ENCODE measurements around the gene PLEKHA1. TPM values are rescaled to one million over a fixed set of nuclear protein-coding genes. Genes with fewer than 3 reads are reported as not detected.

Gene PLEKHA1
- total RNA-seq, 2 experiments from 2014 or later = 11.1 to 12.9 TPM

DNA sequence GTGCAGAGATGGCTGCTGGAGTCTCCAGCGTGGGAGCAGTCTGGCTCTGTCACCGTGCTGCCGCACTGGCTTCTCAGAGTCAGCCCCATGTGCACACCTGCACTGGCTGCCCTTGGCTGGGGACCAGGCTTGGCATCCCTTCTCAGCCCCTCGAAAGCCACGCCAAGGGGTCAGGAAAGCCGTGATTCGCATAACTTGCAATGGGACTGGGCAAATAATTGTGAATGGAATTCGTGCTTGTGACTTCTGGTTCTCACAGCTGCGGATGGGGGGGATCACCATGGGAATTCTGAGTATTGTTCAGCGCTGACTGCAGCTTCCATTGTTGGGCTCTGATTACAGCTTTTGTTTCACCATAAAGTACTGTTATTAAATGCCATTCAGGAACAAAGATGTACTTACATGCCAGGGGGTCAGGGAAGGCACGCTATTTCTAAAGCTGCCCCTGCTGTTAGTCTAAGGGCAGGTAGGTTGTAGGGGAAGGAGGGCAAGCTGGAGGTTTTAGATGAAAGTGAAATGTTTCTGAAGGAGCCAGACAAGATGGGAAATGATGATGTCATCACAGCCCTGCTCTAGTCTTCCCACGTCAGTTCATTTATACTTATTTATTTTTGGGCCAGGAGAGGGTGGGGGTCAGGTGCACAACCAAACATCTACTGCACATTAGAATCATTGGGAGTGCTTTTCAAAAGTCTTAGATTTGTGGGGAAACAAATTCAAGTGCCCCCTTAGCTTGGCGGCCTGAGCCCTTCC is 5.8 kb upstream of the PLEKHA1 start:
- intact Hi-C loops (cut with micrococcal nuclease) = no loop called here
- POLR2A ChIA-PET = no interaction called here
- DNase-seq = no peak
- CTCF ChIA-PET = no interaction called here
- no peaks in the 10 kb centered on the region for H3K9me3 Mint-ChIP-seq
- no peak overlapping the region for H3K4me3 Mint-ChIP-seq
- peaks cover 3% of the 10 kb centered on the region for H3K4me1 Mint-ChIP-seq (ENCODE audit: low read depth)
- H3K36me3 Mint-ChIP-seq = no peaks in the 10 kb centered on the region
- H3K27ac Mint-ChIP-seq = no peak overlapping the region
- H3K27me3 Mint-ChIP-seq = peaks cover 23% of the 10 kb centered on the region

- ChIA-PET CTCF (interaction anchor here (1.0 to 5.1 kb wide), 3 partner anchors 30 to 192 kb away, joined by 3 to 28 read pairs (median 15); no protein-coding TSS in a partner anchor), POLR2A (no interaction called here)
- Mint-ChIP-seq H3K27ac (no peak overlapping the region), H3K27me3 (peaks cover 18% of the 10 kb centered on the region), H3K4me3 (no peak overlapping the region), H3K4me1 (ENCODE audit: low read depth) (peaks cover 28% of the 10 kb centered on the region), H3K36me3 (no peaks in the 10 kb centered on the region), H3K9me3 (no peaks in the 10 kb centered on the region)
- DNase-seq = no peak
- intact Hi-C loops (cut with micrococcal nuclease) = loop anchor here (5.0 to 10.0 kb wide), 3 partner anchors 41 to 632 kb away; partner anchors contain the start of genes ACADSB and IKZF5
Observed at GRCh38 chr10:122373108-122373507, 1.4 kb upstream of the PLEKHA1 start.

DNA sequence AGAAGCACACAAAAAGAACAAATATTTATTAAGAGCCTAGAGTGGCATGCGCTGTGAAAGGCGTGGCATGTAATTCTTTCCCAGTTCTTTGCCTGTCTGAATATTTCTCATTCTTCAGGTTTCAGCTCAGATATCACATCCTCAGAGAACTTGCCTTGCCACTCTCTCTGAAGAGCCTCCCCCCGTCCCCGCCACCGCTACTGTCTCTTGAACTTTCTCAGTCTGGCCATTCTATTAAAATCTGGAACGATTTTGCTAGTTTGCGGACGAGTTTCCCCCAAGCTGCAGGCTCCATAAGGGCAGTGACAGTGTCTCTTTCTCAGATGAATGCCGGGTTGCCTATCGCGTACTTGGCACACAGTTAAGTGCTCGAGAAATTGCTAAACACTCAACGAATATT is 787 bp upstream of the PLEKHA1 start:
- DNase-seq = no peak
- H3K27ac Mint-ChIP-seq = peak overlapping the region; percentile 47
- ChIA-PET POLR2A (interaction anchor here (1.0 to 1.7 kb wide), 3 partner anchors 9 to 40 kb away, joined by 3 to 8 read pairs (median 4); no protein-coding TSS in a partner anchor), CTCF (interaction anchor here (0.9 to 5.1 kb wide), 6 partner anchors 13 to 191 kb away, joined by 3 to 28 read pairs (median 6); no protein-coding TSS in a partner anchor)
- peak overlapping the region; percentile 77 for H3K4me3 Mint-ChIP-seq
- H3K9me3 Mint-ChIP-seq = no peaks in the 10 kb centered on the region
- no peaks in the 10 kb centered on the region for H3K36me3 Mint-ChIP-seq
- H3K4me1 Mint-ChIP-seq (ENCODE audit: low read depth) = peaks cover 29% of the 10 kb centered on the region
- H3K27me3 Mint-ChIP-seq = peaks cover 18% of the 10 kb centered on the region
- intact Hi-C loops (cut with micrococcal nuclease) = loop anchor here (1.0 to 10.0 kb wide), 6 partner anchors 41 to 781 kb away; partner anchors contain the start of genes ACADSB, ATE1, BUB3 and IKZF5

DNA sequence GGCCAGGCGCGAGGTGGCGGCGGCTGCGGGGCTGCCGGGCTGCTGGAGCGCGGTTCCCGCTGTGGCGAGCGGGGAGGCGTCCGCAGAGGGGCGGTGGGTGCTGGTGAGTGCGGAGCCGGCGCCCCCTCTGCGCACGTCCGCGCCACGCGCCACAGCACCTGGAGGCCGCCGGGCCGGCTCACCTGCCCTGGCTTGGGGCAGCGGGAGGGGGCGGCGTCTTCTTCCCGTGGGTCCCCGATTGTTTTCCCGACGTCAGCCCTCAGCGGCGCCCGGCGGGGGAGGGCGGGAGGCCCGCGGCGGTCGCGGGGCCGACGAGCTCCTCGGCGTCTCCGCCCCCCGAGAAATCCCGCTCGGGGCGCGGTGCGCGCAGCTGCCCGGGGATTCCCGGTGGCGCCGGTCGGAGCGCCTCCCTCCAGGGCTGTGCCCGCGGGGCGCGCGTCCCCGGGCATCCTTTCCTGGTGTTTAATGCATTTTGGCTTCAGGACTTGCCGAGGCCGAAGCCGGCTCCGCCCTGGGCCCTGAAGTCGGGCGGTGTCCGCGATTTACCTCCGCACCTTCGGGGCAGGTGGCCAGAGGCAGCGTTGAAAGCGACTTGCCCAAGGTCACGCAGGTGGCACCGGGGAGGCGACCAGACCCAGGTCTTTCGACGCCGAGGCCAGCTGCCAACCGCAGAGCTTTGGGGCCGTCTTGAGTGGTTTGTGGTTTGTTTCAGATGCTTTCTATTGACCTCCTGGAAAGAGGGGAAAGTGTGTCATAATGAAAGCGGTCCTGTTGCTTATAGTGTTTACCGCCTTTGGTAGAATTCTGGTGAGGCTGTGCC is 561 bp downstream of the PLEKHA1 start:
- CTCF ChIA-PET = interaction anchor here (0.6 to 5.1 kb wide), 7 partner anchors 11 to 76 kb away, joined by 3 to 28 read pairs (median 7); no protein-coding TSS in a partner anchor

GRCh38 chr10:122375679-122376160 is 1.2 kb downstream of the PLEKHA1 start:
- H3K27ac Mint-ChIP-seq = peak overlapping the region; percentile 94
- peaks cover 7% of the 10 kb centered on the region for H3K36me3 Mint-ChIP-seq
- intact Hi-C loops (cut with micrococcal nuclease) = loop anchor here (1.0 to 10.0 kb wide), 7 partner anchors 13 to 779 kb away; partner anchors contain the start of genes ACADSB, BUB3 and IKZF5
- peak overlapping the region; percentile 89 for H3K4me3 Mint-ChIP-seq
- no peak for DNase-seq
- H3K9me3 Mint-ChIP-seq = peaks cover 2% of the 10 kb centered on the region
- peaks cover 13% of the 10 kb centered on the region for H3K27me3 Mint-ChIP-seq
- H3K4me1 Mint-ChIP-seq (ENCODE audit: low read depth) = peaks cover 44% of the 10 kb centered on the region
- POLR2A ChIA-PET = interaction anchor here (1.4 kb wide), 1 partner anchor 32 kb away, joined by 5 read pairs; no protein-coding TSS in a partner anchor
- CTCF ChIA-PET = interaction anchor here (0.6 to 5.1 kb wide), 5 partner anchors 10 to 77 kb away, joined by 3 to 28 read pairs (median 7); no protein-coding TSS in a partner anchor

More for the DNA sequence above, 561 bp downstream of the PLEKHA1 start:
- Mint-ChIP-seq H3K9me3 (peaks cover 2% of the 10 kb centered on the region), H3K36me3 (peaks cover 4% of the 10 kb centered on the region), H3K27me3 (peaks cover 15% of the 10 kb centered on the region), H3K4me3 (peak overlapping the region; percentile 89), H3K27ac (peak overlapping the region; percentile 94), H3K4me1 (ENCODE audit: low read depth) (peaks cover 40% of the 10 kb centered on the region)
- intact Hi-C loops (cut with micrococcal nuclease) = loop anchor here (1.0 to 10.0 kb wide), 9 partner anchors 13 to 780 kb away; partner anchors contain the start of genes ACADSB, ATE1, BUB3 and IKZF5
- DNase-seq = peak; percentile 82
- POLR2A ChIA-PET = interaction anchor here (0.8 to 1.7 kb wide), 7 partner anchors 10 to 116 kb away, joined by 3 to 8 read pairs (median 4); no protein-coding TSS in a partner anchor

DNA sequence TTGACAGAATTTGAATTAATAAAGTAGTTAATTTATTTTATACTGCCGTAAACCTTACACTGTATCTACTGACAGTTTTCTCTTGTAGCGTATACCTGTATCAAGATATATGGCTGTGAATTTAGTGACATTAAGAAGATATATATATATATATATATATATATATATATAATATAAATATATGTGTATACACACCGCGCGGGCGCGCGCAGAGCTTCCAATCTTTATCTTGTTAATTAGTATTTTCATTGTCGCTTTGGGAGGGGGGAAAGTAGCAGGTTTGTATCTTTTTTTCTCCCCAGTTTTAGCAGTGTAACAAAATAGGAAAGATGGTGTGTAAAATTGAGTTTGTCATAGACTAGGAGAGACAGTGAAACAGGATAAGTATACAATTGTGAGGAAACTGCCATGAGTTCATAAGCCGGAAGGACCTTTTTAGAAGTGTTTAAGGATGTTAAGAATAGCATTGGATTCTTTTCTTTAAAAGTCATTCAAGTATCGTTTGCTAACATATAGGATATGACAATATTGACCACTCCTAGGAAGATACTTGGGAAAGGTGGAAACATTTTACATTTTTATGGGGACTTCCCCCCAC is 2.0 kb downstream of the PLEKHA1 start:
- CTCF ChIA-PET = interaction anchor here (3.6 to 5.1 kb wide), 2 partner anchors 33 to 58 kb away, joined by 15 to 28 read pairs; no protein-coding TSS in a partner anchor
- no peak for DNase-seq

DNA sequence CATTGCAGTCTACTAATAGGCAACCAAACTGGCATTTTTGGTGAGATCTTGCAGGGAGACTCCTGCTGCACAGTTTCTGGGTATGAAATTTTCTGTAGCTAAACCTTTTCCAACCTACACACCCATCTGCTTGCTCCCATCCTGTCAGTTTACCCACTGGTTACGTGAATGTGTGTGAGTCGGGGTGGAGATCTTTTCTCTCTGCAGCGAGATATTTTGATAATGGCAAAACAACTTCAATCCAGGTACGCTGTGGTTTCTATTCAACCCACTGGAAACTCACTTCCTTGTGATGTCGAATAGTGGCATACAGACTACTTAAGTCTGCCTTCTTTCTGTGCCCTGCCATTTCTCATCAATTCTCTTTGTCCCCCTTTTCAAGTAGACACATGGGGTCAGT is 4.5 kb downstream of the PLEKHA1 start:
- DNase-seq = no peak
- peaks cover 58% of the 10 kb centered on the region for H3K4me1 Mint-ChIP-seq (ENCODE audit: low read depth)
- ChIA-PET CTCF (no interaction called here), POLR2A (no interaction called here)
- H3K9me3 Mint-ChIP-seq = peaks cover 2% of the 10 kb centered on the region
- no peak overlapping the region for H3K4me3 Mint-ChIP-seq
- H3K36me3 Mint-ChIP-seq = peaks cover 11% of the 10 kb centered on the region
- H3K27ac Mint-ChIP-seq = no peak overlapping the region
- intact Hi-C loops (cut with micrococcal nuclease) = loop anchor here (10.0 kb wide), 2 partner anchors 624 to 626 kb away; partner anchors contain the start of genes ACADSB and IKZF5
- H3K27me3 Mint-ChIP-seq = no peaks in the 10 kb centered on the region

More for the DNA sequence above, 2.0 kb downstream of the PLEKHA1 start:
- peaks cover 50% of the 10 kb centered on the region for H3K4me1 Mint-ChIP-seq (ENCODE audit: low read depth)
- peaks cover 9% of the 10 kb centered on the region for H3K36me3 Mint-ChIP-seq
- POLR2A ChIA-PET = no interaction called here
- H3K27ac Mint-ChIP-seq = no peak overlapping the region
- H3K27me3 Mint-ChIP-seq = peaks cover 9% of the 10 kb centered on the region
- no peak overlapping the region for H3K4me3 Mint-ChIP-seq
- H3K9me3 Mint-ChIP-seq = peaks cover 2% of the 10 kb centered on the region
- intact Hi-C loops (cut with micrococcal nuclease) = loop anchor here (10.0 kb wide), 2 partner anchors 622 to 628 kb away; partner anchors contain the start of genes ACADSB and IKZF5

DNA sequence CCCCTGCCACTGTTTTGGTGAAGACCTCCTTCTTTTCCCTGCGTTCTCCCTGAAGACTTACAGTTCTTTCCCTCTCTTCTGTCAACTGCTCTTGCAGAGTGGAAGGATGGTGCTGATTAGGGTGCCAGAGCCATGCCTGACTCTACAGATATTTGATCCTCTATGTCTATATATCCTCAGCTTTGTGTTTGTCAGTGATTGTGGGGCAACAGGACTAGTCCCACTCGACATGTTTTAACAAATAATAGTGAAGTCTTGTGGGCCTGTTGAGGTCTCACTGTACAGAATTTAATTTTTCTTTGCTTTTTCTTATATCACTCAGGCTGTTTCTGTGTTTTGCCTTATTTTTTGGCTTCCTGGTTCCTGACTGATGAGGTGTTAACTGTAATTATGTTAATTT is 5.0 kb downstream of the PLEKHA1 start:
- peaks cover 11% of the 10 kb centered on the region for H3K36me3 Mint-ChIP-seq
- no peak overlapping the region for H3K4me3 Mint-ChIP-seq
- peaks cover 56% of the 10 kb centered on the region for H3K4me1 Mint-ChIP-seq (ENCODE audit: low read depth)
- peaks cover 2% of the 10 kb centered on the region for H3K9me3 Mint-ChIP-seq
- intact Hi-C loops (cut with micrococcal nuclease) = loop anchor here (10.0 kb wide), 2 partner anchors 625 kb away; partner anchors contain the start of genes ACADSB and IKZF5
- CTCF ChIA-PET = no interaction called here
- no peaks in the 10 kb centered on the region for H3K27me3 Mint-ChIP-seq
- POLR2A ChIA-PET = no interaction called here
- DNase-seq = no peak
- H3K27ac Mint-ChIP-seq = no peak overlapping the region

DNA sequence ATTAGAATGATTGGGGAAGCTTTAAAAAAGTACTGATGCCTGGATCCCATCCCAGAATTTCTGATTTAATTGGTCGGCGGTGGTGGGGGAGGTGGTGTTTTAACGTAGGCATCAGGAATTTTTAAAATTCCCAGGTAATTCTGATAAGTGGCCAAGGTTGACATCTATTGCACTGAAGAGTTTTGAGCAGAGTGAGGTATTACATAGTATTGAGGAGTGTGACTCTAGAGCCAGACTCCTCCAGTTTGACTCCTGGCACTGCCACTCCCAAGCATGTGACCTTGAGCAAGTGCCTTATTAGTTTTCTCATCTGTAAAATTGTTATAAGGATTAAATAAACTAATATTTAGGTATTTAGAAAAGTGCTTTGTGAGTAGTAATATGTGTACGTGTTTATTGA is 6.2 kb downstream of the PLEKHA1 start:
- Mint-ChIP-seq H3K36me3 (peaks cover 11% of the 10 kb centered on the region), H3K27me3 (no peaks in the 10 kb centered on the region), H3K9me3 (peaks cover 2% of the 10 kb centered on the region), H3K4me1 (ENCODE audit: low read depth) (peaks cover 53% of the 10 kb centered on the region), H3K4me3 (no peak overlapping the region), H3K27ac (no peak overlapping the region)
- CTCF ChIA-PET = no interaction called here
- intact Hi-C loops (cut with micrococcal nuclease) = no loop called here
- no peak for DNase-seq
- POLR2A ChIA-PET = no interaction called here

DNA sequence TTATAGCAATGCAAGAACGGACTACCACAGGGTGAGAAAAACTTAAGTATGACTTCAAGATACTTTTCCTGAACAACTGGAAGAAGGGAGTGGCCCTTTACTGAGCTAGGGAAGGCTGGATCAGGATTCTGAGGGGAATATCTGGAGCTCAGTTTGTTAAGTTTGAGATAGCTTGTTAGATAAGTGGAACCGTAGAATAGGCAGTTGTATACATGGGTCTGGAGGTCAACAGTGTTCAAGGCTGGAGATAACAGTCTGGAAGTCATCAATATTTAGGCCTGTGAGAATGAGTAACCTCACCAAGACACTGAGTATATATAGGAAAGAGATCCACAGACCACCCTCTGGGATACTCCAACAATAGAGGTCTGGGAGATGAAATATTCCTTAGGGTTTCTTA is 7.2 kb downstream of the PLEKHA1 start:
- Mint-ChIP-seq H3K36me3 (peaks cover 11% of the 10 kb centered on the region), H3K27ac (no peak overlapping the region), H3K4me1 (ENCODE audit: low read depth) (peaks cover 54% of the 10 kb centered on the region), H3K27me3 (no peaks in the 10 kb centered on the region), H3K9me3 (peaks cover 2% of the 10 kb centered on the region), H3K4me3 (no peak overlapping the region)
- ChIA-PET POLR2A (no interaction called here), CTCF (interaction anchor here (1.6 kb wide), 1 partner anchor 113 kb away, joined by 4 read pairs; no protein-coding TSS in a partner anchor)
- DNase-seq = no peak
- intact Hi-C loops (cut with micrococcal nuclease) = no loop called here

DNA sequence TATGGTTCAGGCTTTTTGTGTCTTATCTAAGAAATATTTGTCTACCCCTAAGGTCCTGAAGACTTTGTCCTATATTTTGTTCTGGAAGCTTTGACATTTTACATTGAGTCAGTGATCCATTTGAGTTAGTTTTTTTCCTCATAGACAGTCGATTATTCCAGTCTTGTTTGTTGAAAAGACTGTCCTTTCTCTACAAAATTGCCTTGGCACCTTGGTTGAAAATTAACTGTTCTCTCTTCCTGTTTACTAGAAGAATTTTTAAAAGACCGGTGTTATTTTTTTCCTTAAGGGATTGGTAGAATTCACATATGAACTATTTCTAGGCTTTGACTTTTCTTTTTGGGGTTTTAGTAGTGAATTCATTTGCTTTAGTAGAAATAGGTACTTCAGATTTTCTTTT is 12.0 kb downstream of the PLEKHA1 start:
- intact Hi-C loops (cut with micrococcal nuclease) = loop anchor here (5.0 kb wide), 2 partner anchors 106 to 1841 kb away; no protein-coding TSS in a partner anchor
- no peaks in the 10 kb centered on the region for H3K9me3 Mint-ChIP-seq
- peaks cover 64% of the 10 kb centered on the region for H3K4me1 Mint-ChIP-seq (ENCODE audit: low read depth)
- POLR2A ChIA-PET = interaction anchor here (1.4 kb wide), 1 partner anchor 12 kb away, joined by 3 read pairs; the partner anchor contains the start of gene PLEKHA1
- CTCF ChIA-PET = interaction anchor here (1.1 to 1.8 kb wide), 4 partner anchors 12 to 87 kb away, joined by 3 to 6 read pairs (median 4); partner anchors contain the start of gene PLEKHA1
- H3K4me3 Mint-ChIP-seq = no peak overlapping the region
- no peaks in the 10 kb centered on the region for H3K27me3 Mint-ChIP-seq
- no peak overlapping the region for H3K27ac Mint-ChIP-seq
- peaks cover 13% of the 10 kb centered on the region for H3K36me3 Mint-ChIP-seq
- no peak for DNase-seq
